Heart left ventricle (tissue), 13 donors: Measurements from ENCODE around the gene TUBB2A.

Experiments used
- POLR2A ChIP-seq, 2 donors: fragments of 450-650 bp; IDR thresholded peaks; one replicate each; pipeline ENCODE4 v1.6.1; 2017; ENCODE audit warnings: antibody characterized with exemption in 2 of 2, mild to moderate bottlenecking in 2 of 2, moderate library complexity in 2 of 2
- TF ChIP-seq, protein P1 (sequence below), 12 donors: fragments of 200-600 bp; sonication (generic) in 4 of 12; IDR thresholded peaks; one replicate each; pipeline versions ENCODE4 v1.5.0 to v1.8.0; 2018 to 2022; ENCODE audit warnings: antibody characterized with exemption in 12 of 12, mild to moderate bottlenecking in 5 of 12
- donor health status: ischemic (EF 13 %, LVEDD 7.1; RV severe dilation, severe dysfunction).
- donor health status: DM: no; HTN: yes; CAD: no.
- donor health status: DM: no; HTN: no; CAD: no.
- donor health status: ischemic (EF 25% LVEDD 6.9; RV normal size, moderate dysfunction).
- donor health status: ischemic (EF 25% LVEDD 5.7; RV mildly dilated, moderate dysfunction).
- donor health status: ischemic (EF 35%, LVEDD 5.7; RV mildly dilated, moderate dysfunction).
- donor health status: nonischemic (EF 11% LVEDD 7.7; RV severe dilation, severe dysfunction).
- donor health status: DM: yes; HTN: yes; CAD: no.
- donor health status: PGD.
- donor health status: ischemic (EF 29% LVEDD 5.4; RV normal size, mild dysfunction).
- donor health status: nonischemic (EF 23%, LVEDD 6.1; RV moderate dilation, normal function).

GRCh38 chr6:3195420-3195694, 38.0 kb upstream of the TUBB2A start:
- TF ChIP-seq, protein P1, sequence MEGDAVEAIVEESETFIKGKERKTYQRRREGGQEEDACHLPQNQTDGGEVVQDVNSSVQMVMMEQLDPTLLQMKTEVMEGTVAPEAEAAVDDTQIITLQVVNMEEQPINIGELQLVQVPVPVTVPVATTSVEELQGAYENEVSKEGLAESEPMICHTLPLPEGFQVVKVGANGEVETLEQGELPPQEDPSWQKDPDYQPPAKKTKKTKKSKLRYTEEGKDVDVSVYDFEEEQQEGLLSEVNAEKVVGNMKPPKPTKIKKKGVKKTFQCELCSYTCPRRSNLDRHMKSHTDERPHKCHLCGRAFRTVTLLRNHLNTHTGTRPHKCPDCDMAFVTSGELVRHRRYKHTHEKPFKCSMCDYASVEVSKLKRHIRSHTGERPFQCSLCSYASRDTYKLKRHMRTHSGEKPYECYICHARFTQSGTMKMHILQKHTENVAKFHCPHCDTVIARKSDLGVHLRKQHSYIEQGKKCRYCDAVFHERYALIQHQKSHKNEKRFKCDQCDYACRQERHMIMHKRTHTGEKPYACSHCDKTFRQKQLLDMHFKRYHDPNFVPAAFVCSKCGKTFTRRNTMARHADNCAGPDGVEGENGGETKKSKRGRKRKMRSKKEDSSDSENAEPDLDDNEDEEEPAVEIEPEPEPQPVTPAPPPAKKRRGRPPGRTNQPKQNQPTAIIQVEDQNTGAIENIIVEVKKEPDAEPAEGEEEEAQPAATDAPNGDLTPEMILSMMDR (IDR thresholded peaks at IDR 0.05): no peak
- TF ChIP-seq POLR2A (IDR thresholded peaks at IDR 0.05): no peak
